Activated CD8-positive, alpha-beta memory T cell treated with anti-CD3 and anti-CD28 coated beads for 1 hour (primary cell): ENCODE data around the gene ST3GAL2.
"Not testable (repeated sequence)": the region's sequence is repeated elsewhere in the genome, so short reads cannot be mapped to it uniquely, and the experiment has no call there.

ENCODE experiments used
- DNase-seq, 2 donors: peaks; one replicate each; pipeline ENCODE4 v3.0.0-alpha.2; 2020; ENCODE audit warnings: low read depth in 1 of 2; ENCODE audit errors: extremely low read depth in 1 of 2

ST3GAL2 gene

GRCh38 chr16:70418274-70418992 is 20.5 kb downstream of the ST3GAL2 start:
- DNase-seq = no peak

GRCh38 chr16:70417661-70418060 is 21.2 kb downstream of the ST3GAL2 start:
- DNase-seq = no peak

DNA sequence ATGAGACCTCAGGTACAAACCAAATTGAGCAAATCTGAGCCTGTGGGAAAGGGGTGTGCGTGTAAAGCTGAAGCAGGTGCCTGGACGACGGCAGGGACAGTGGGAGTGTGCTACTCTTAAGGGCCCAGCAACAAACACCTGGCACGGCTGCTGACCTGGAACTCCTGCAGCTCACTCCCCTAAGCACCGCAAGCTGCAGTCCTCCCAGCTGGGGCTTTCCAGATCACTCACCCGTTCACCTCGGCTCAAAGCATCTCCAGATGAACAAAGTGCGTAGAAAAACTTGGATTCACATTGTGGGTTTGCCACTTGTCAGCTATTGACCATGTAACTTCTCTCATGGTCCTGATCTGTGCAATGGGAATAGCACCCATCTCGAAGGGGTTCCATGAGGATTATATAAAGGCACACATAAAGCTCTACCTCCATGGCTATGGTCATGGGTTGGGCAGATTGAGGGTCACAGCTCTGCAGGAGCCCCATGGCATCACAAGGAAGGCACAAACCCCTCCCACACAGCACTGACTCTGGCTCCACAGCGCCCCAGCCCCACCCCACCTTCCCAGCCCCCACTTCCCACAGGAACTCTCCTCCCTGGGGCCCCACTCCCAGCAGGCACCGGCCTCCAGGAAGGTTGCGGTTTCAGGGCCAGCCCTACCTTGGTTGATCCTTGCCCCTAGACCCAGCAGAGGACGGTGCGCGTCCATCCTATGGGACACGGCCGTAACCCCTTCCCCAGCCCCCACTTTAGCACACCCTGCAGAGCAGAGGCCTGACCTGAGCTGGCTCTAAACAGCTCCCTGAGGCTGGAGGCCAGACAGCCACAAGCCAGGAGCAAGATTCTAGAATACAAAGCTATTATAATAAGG is 21.9 kb downstream of the ST3GAL2 start:
- DNase-seq = no peak

DNA sequence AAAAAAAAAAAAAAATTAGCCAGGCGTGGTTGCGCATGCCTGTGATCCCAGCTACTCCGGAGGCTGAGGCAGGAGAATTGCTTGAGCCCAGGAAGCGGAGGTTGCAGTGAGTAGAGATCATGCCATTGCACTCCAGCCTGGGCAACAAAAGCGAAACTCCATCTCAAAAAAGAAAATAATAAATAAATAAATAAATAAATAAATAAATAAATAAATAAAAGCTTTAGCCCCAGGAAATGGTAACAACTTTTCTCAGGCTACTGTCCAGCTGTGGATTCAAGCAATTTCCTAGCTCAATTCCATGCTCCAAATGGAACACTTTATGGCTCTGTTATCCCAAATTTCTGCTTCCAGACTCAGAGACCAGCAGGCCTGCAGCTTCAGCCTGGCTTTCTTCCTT is 25.3 kb downstream of the ST3GAL2 start:
- not testable (repeated sequence) for DNase-seq

DNA sequence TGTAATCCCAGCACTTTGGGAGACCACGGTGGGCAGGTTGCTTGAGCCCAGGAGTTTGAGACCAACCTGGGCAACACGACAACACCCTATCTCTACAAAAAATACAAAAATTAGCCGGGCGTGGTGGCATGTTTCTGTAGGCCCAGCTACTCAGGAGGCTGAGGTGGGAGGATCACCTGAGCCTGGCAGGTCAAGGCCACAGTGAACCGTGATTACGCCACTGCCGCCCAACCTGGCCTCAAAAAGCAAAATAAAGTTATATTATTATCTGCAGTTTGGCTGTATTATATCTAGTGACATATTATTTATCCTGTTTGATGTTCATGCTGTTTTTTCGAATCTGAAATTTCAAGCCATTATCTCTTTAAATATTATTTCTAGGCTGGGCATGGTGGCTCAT is 26.5 kb downstream of the ST3GAL2 start:
- DNase-seq = no peak

DNA sequence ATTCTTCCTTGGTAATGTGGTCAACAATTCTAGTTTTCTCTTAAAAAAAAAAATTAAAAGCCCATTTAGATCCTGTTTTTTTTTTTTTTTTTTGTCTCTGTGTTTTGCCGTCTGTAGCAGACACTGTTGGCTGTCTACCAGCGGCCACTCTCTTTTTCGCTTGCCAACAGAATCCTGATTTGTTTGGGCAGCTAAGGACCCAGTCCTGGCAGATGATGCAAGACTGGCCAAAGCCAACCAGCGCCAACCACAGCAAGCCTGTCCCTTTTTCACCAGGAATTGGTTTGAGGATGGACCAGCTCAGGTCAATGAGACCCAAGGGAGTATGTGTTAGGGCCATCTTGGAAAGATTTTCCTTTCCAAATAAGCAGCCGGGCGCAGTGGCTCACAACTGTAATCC is 28.2 kb downstream of the ST3GAL2 start:
- DNase-seq = no peak

GRCh38 chr16:70407811-70408274 is 31.1 kb downstream of the ST3GAL2 start:
- DNase-seq = no peak

DNA sequence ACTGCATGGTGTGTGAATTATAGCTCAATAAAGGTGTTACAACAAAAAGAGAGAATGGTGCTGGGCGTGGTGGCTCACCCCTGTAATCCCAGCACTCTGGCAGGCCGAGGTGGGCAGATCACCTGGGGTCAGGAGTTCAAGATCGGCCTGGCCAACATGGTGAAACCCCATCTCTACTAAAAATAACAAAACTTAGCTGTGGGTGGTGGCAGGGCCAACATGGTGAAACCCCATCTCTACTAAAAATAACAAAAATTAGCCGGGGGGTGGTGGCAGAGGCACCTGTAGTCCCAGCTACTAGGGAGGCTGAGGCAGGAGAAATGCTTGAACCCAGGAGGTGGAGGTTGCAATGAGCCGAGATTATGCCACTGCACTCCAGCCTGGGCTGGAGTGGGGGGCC is 32.8 kb downstream of the ST3GAL2 start:
- not testable (repeated sequence) for DNase-seq

DNA sequence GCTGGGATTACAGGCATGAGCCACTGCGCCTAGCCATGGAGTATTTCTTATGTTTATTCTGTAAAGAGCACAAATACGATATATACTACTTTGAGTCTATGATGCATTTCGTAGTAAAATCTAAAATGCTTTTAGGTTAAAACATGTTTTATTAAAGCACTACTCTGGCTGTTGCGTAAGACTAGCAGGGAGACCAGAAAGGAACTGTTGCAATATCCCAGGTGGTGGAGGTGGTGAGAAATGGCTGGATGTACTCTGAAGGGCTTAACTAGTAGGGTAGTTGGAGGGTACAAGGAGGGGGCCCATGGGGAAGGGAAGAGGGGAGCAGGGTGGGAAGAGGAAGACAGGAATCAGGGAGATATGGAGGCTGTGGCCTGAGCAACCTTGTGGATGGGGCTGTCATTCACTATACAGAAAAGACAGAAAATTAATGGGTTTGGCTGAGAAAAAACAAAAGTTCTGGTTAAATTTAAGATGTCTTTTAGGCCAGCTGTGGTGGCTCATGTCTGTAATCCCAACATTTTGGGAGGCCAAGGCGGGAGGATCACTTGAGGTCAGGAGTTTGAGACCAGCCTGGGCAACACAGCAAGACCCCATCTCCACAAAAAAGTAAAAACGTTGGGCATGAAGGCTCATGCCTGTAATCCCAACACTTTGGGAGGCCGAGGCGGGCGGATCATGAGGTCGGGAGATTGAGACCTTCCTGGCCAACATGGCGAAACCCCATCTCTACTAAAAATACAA is 35.8 kb downstream of the ST3GAL2 start:
- no peak for DNase-seq

DNA sequence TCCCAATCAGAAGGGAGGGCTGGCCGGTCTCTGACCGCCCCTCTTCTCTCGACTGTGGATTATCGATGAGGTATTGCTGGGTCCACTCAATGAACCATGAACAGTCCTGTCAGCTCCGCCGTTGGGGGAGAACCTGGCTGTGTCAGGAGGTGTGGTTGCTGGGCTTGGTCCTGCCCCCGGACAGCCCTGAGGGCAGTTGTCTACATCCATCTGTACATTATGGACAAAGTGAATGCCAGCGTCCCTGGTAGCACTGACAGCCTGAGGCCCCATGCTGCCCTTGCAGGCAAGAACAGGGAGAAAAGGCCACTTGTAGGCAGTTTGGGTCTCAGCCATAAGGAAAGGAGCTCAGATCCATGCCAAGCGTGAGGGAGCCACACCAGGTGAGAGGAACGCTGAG is 38.9 kb downstream of the ST3GAL2 start:
- no peak for DNase-seq

GRCh38 chr16:70399381-70399780 is 39.5 kb downstream of the ST3GAL2 start:
- DNase-seq = no peak

- no peak for DNase-seq
Measured at GRCh38 chr16:70398177-70398743, 40.6 kb downstream of the ST3GAL2 start.

- DNase-seq = no peak
Measured at GRCh38 chr16:70396246-70396904, 42.5 kb downstream of the ST3GAL2 start.

DNA sequence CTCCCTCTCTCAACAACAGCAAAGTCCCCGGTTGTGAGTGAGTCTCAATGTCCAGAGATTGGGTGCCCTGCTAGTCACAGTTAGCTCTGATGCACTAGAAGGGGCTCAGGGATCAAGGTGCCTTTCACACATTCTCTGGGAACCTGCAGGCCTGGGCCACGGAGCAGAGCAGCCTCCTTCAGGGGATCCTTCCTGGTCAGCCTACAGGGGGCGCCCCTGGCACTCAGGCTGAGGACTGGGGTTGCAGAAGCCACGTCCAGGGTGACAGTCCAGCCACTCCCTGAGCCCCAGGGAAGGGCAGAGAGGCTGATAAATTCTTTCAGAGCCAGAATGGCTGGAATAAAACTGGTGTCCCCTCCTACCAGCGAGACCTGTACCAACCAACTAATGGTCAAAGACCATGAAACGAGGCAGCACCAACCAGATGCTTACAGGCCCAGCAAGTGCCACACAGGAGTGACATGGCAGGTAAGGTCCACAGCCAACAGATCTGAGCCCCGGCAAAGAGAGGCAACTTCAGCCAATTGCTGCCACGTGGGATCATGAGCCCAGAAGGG is 43.5 kb downstream of the ST3GAL2 start:
- peak in 1 of 2 donors; percentile 48 for DNase-seq

DNA sequence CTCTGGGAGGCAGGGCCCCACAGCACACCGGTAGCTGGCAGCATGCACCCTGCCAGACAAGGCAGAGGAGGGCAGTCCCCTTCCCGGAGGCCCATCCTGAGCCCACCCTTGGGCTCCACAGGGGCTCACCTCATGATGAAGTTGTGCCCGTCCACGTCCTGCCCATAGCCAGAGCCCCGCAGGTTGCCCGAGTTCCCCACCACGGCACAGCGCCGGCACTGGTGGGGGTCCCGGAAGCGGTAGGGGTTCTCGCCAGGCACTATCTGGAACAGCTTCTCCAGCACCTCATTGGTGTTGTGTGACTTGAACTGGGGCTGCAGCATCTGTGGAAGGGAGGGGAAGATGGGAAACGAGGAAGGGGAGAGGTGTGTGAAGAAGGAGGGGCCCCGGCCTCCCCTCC is 44.0 kb downstream of the ST3GAL2 start:
- no peak for DNase-seq

DNA sequence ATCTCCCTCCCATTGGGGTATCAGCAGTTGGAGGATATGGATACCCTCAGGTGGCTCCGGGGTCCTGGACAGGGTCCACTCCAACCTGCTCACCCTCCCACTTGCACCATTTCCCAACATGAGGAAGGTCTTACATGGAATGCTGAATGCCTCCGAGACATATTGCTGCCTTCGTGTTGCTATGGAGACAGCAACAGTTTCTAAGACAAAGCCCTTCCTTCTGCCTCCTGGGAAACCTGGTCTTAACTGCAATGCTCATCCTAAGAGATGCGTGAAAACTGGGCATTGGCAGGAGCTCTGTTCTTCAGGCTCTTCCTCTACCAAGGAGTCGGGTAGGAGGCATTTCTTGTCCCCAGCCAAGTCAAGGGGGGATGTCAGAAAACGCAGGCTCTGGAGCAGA is 45.2 kb downstream of the ST3GAL2 start:
- DNase-seq = no peak

DNA sequence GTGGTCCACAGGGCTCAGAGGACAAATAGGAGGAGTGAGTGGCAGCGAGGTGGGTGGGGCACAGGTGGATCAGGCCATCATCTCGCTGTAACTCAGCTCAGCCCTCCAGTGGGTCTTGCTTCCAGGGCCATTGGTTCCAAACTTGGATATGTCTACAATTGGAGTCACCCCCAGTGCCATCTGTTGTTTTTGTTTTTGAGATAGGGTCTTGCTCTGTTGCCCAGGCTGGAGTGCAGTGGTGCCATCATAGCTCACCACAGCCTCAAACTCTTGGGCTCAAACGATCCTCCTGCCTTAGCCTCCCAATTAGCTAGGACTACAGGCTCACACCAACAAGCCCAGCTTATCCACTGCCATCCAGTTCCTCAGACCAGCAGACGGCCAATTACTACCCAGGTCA is 46.3 kb downstream of the ST3GAL2 start:
- no peak for DNase-seq

GRCh38 chr16:70391881-70392481 is 46.9 kb downstream of the ST3GAL2 start:
- no peak for DNase-seq

- DNase-seq = no peak
Measured at GRCh38 chr16:70391446-70391845, 47.5 kb downstream of the ST3GAL2 start.

- DNase-seq = no peak
Measured at GRCh38 chr16:70390774-70391173, 48.1 kb downstream of the ST3GAL2 start.
